ENCODE measurements around the gene SNX33.
"Not testable (repeated sequence)": the region's sequence is repeated elsewhere in the genome, so short reads cannot be mapped to it uniquely, and the experiment has no call there.

Gene SNX33

GRCh38 chr15:75647370-75648155 lies at the start of gene SNX33:
TSS of gene SNX33 (plus strand) at chr15:75647912. CDS start at chr15:75649103, 1,191 bp downstream.
- peak; percentile 45 for DNase-seq (ENCODE audit: low spot score)

- no peak for DNase-seq (ENCODE audit: low spot score)
These were observed 49.4 kb upstream of the SNX33 start for GRCh38 chr15:75598361-75598760.

GRCh38 chr15:75599401-75599800 lies 48.3 kb upstream of the SNX33 start:
- no peak for DNase-seq (ENCODE audit: low spot score)

- DNase-seq (ENCODE audit: low spot score): no peak
These were observed 41.7 kb upstream of the SNX33 start for GRCh38 chr15:75606026-75606425.

GRCh38 chr15:75606711-75607699 lies 40.7 kb upstream of the SNX33 start:
- no peak for DNase-seq (ENCODE audit: low spot score)

- no peak for DNase-seq (ENCODE audit: low spot score)
These were observed 30.9 kb upstream of the SNX33 start for GRCh38 chr15:75616766-75617165.

GRCh38 chr15:75620058-75620820 lies 27.5 kb upstream of the SNX33 start:
- no peak for DNase-seq (ENCODE audit: low spot score)

GRCh38 chr15:75620841-75621391 lies 26.8 kb upstream of the SNX33 start:
- DNase-seq (ENCODE audit: low spot score): no peak

GRCh38 chr15:75622505-75622904 lies 25.2 kb upstream of the SNX33 start:
- no peak for DNase-seq (ENCODE audit: low spot score)

GRCh38 chr15:75625542-75626347 lies 22.0 kb upstream of the SNX33 start, which contains the start of gene SNUPN:
TSS of gene SNUPN (minus strand) at chr15:75625725. CDS start at chr15:75621051, 4,674 bp downstream.
- peak; percentile 93 for DNase-seq (ENCODE audit: low spot score)

- no peak for DNase-seq (ENCODE audit: low spot score)
These were observed 15.8 kb upstream of the SNX33 start for GRCh38 chr15:75631935-75632334.

- DNase-seq (ENCODE audit: low spot score): not testable (repeated sequence)
These were observed 13.8 kb upstream of the SNX33 start for GRCh38 chr15:75633922-75634321.

GRCh38 chr15:75636026-75636425 lies 11.7 kb upstream of the SNX33 start:
- DNase-seq (ENCODE audit: low spot score): no peak

GRCh38 chr15:75637245-75638009 lies 10.3 kb upstream of the SNX33 start:
- no peak for DNase-seq (ENCODE audit: low spot score)

GRCh38 chr15:75639191-75639708 lies 8.5 kb upstream of the SNX33 start:
- DNase-seq (ENCODE audit: low spot score): peak; percentile 64

GRCh38 chr15:75639709-75640482 lies 7.8 kb upstream of the SNX33 start, which contains the start of gene IMP3:
TSS of gene IMP3 (minus strand) at chr15:75640224. CDS start at chr15:75640168, 56 bp downstream.
- peak; percentile 98 for DNase-seq (ENCODE audit: low spot score)

- peak; percentile 45 for DNase-seq (ENCODE audit: low spot score)
These were observed 7.1 kb upstream of the SNX33 start for GRCh38 chr15:75640483-75641178.

GRCh38 chr15:75641179-75641503 lies 6.6 kb upstream of the SNX33 start:
- no peak for DNase-seq (ENCODE audit: low spot score)
